Astrocyte (in vitro differentiated cells and primary cell): ENCODE measurements around the gene PET117. TPM values are rescaled to one million over a fixed set of nuclear protein-coding genes. Genes with fewer than 3 reads are reported as not detected.

Experiments
- DNase-seq: peaks from one replicate; pipeline ENCODE4 v3.0.0-alpha.2; 2010; ENCODE audit warnings: low read depth
- FAIRE-seq: peaks from 2 replicates; lab custom pipeline; 2011; peaks lifted over from hg19 to GRCh38; lab: Jason Lieb, UNC
- H2AFZ ChIP-seq: 2 replicates; pipeline ENCODE4 v1.6.0; 2012; ENCODE audit warnings: low read depth, low read length, inconsistent platforms
- H3K27ac ChIP-seq: 2 replicates; pipeline ENCODE4 v1.5.1; 2011; ENCODE audit warnings: low read depth, low read length, inconsistent platforms
- H3K27me3 ChIP-seq: 2 replicates; pipeline ENCODE4 v1.6.0; 2011; ENCODE audit warnings: low read length, inconsistent platforms; ENCODE audit not compliant: insufficient read depth
- H3K36me3 ChIP-seq: 2 replicates; pipeline ENCODE4 v1.5.1; 2011; ENCODE audit warnings: low read length, inconsistent platforms; ENCODE audit not compliant: insufficient read depth
- H3K4me1 ChIP-seq: 2 replicates; pipeline ENCODE4 v1.5.1; 2011; ENCODE audit warnings: low read length, inconsistent platforms; ENCODE audit not compliant: insufficient read depth
- H3K4me2 ChIP-seq: 2 replicates; pipeline ENCODE4 v1.6.0; 2012; ENCODE audit warnings: low read length, inconsistent platforms
- H3K4me3 ChIP-seq: 2 replicates; pipeline ENCODE4 v1.5.1; 2011; ENCODE audit warnings: low read depth, mild to moderate bottlenecking, low read length, inconsistent platforms; ENCODE audit not compliant: insufficient read depth
- H3K79me2 ChIP-seq: 2 replicates; pipeline ENCODE4 v1.6.0; 2012; ENCODE audit warnings: mild to moderate bottlenecking, low read length, inconsistent platforms; ENCODE audit not compliant: insufficient read depth
- H3K9ac ChIP-seq: 2 replicates; pipeline ENCODE4 v1.6.0; 2012; ENCODE audit warnings: mild to moderate bottlenecking, low read length, inconsistent platforms
- H3K9me3 ChIP-seq: 2 replicates; pipeline ENCODE4 v1.5.1; 2012; ENCODE audit warnings: low read depth, mild to moderate bottlenecking, low read length, inconsistent platforms; ENCODE audit not compliant: insufficient read depth
- H4K20me1 ChIP-seq: 2 replicates; pipeline ENCODE4 v1.6.0; 2012; ENCODE audit warnings: low read length, inconsistent platforms; ENCODE audit not compliant: insufficient read depth
- H3K27ac Mint-ChIP-seq: one replicate; pipeline ENCODE4 v1.8.0; 2021; ENCODE audit warnings: mild to moderate bottlenecking, mixed read lengths; ENCODE audit not compliant: unreplicated experiment
- H3K27me3 Mint-ChIP-seq: one replicate; pipeline ENCODE4 v1.8.0; 2021; ENCODE audit warnings: low read depth, mixed read lengths; ENCODE audit not compliant: unreplicated experiment
- H3K36me3 Mint-ChIP-seq: one replicate; pipeline ENCODE4 v1.8.0; 2021; ENCODE audit warnings: low read depth, mixed read lengths; ENCODE audit not compliant: unreplicated experiment
- H3K4me1 Mint-ChIP-seq: one replicate; pipeline ENCODE4 v1.8.0; 2021; ENCODE audit warnings: low read depth, mixed read lengths; ENCODE audit not compliant: unreplicated experiment
- H3K4me3 Mint-ChIP-seq: one replicate; pipeline ENCODE4 v1.8.0; 2021; ENCODE audit warnings: mild to moderate bottlenecking, moderate library complexity, mixed read lengths; ENCODE audit not compliant: unreplicated experiment
- H3K9me3 Mint-ChIP-seq: one replicate; pipeline ENCODE4 v1.8.0; 2021; ENCODE audit warnings: mild to moderate bottlenecking, mixed read lengths; ENCODE audit not compliant: unreplicated experiment
- CTCF ChIP-seq: IDR thresholded peaks from 2 replicates; pipeline ENCODE4 v1.5.1; 2011; ENCODE audit warnings: low read depth, mild to moderate bottlenecking, inconsistent platforms, low read length, moderate library complexity; ENCODE audit not compliant: insufficient read depth
- EZH2 ChIP-seq: IDR thresholded peaks from 2 replicates; pipeline ENCODE4 v1.6.1; 2012; ENCODE audit warnings: mild to moderate bottlenecking, low read length, inconsistent platforms; ENCODE audit not compliant: insufficient read depth
- total RNA-seq: library from RNA; stranded (reverse); gene quantifications from 2 replicates; pipeline ENCODE4 v1.2.1, GENCODE V29; 2021

The PET117 gene
- total RNA-seq, 1 donor from 2014 or later: 10.7 TPM

GRCh38 chr20:18144541-18145099 is 7.0 kb downstream of the PET117 start:
- FAIRE-seq: no peak
- H4K20me1 ChIP-seq: peaks cover 8% of the 10 kb centered on the region
- no peak for DNase-seq
- no peak overlapping the region for H2AFZ ChIP-seq
- no peaks in the 10 kb centered on the region for H3K27me3 Mint-ChIP-seq
- H3K36me3 Mint-ChIP-seq: peaks cover 1% of the 10 kb centered on the region
- no peak for TF ChIP-seq EZH2
- TF ChIP-seq CTCF: no peak
- no peaks in the 10 kb centered on the region for H3K9me3 ChIP-seq
- H3K9ac ChIP-seq: no peak overlapping the region
- peak overlapping the region; percentile 20 for H3K27ac Mint-ChIP-seq
- H3K36me3 ChIP-seq: peaks cover 11% of the 10 kb centered on the region
- no peaks in the 10 kb centered on the region for H3K4me1 ChIP-seq
- peaks cover 24% of the 10 kb centered on the region for H3K79me2 ChIP-seq
- H3K27me3 ChIP-seq: no peaks in the 10 kb centered on the region
- no peaks in the 10 kb centered on the region for H3K4me1 Mint-ChIP-seq
- H3K4me2 ChIP-seq: no peak overlapping the region
- no peak overlapping the region for H3K4me3 Mint-ChIP-seq
- H3K9me3 Mint-ChIP-seq: no peaks in the 10 kb centered on the region
- no peak overlapping the region for H3K27ac ChIP-seq
- H3K4me3 ChIP-seq: no peak overlapping the region

- Histone ChIP-seq H3K9me3 (no peaks in the 10 kb centered on the region), H3K27me3 (no peaks in the 10 kb centered on the region), H3K27ac (no peak overlapping the region), H3K79me2 (no peaks in the 10 kb centered on the region), H3K4me3 (no peak overlapping the region), H2AFZ (no peak overlapping the region), H3K4me1 (no peaks in the 10 kb centered on the region), H4K20me1 (no peaks in the 10 kb centered on the region), H3K36me3 (peaks cover 16% of the 10 kb centered on the region), H3K4me2 (no peak overlapping the region), H3K9ac (no peak overlapping the region)
- no peaks in the 10 kb centered on the region for H3K27me3 Mint-ChIP-seq
- H3K9me3 Mint-ChIP-seq: no peaks in the 10 kb centered on the region
- H3K27ac Mint-ChIP-seq: no peak overlapping the region
- H3K4me1 Mint-ChIP-seq: no peaks in the 10 kb centered on the region
- no peak for TF ChIP-seq CTCF
- TF ChIP-seq EZH2: no peak
- no peak overlapping the region for H3K4me3 Mint-ChIP-seq
- FAIRE-seq: no peak
- peaks cover 3% of the 10 kb centered on the region for H3K36me3 Mint-ChIP-seq
- no peak for DNase-seq
Measured at GRCh38 chr20:18154342-18154741, 16.7 kb downstream of the PET117 start.

- no peak for DNase-seq
- no peak overlapping the region for H3K4me3 Mint-ChIP-seq
- H3K9me3 Mint-ChIP-seq: no peaks in the 10 kb centered on the region
- Histone ChIP-seq H3K4me1 (no peaks in the 10 kb centered on the region), H3K36me3 (peaks cover 14% of the 10 kb centered on the region), H3K4me2 (no peak overlapping the region), H3K9me3 (no peaks in the 10 kb centered on the region), H3K9ac (no peak overlapping the region), H3K27ac (no peak overlapping the region), H3K79me2 (no peaks in the 10 kb centered on the region), H4K20me1 (no peaks in the 10 kb centered on the region), H2AFZ (no peak overlapping the region), H3K4me3 (no peak overlapping the region), H3K27me3 (no peaks in the 10 kb centered on the region)
- no peak overlapping the region for H3K27ac Mint-ChIP-seq
- H3K27me3 Mint-ChIP-seq: no peaks in the 10 kb centered on the region
- no peaks in the 10 kb centered on the region for H3K4me1 Mint-ChIP-seq
- no peak for FAIRE-seq
- TF ChIP-seq EZH2: no peak
- no peak for TF ChIP-seq CTCF
- no peaks in the 10 kb centered on the region for H3K36me3 Mint-ChIP-seq
Measured at GRCh38 chr20:18156045-18156444, 18.4 kb downstream of the PET117 start.
